ENCODE measurements around the gene MBP. TPM values are rescaled to one million over a fixed set of nuclear protein-coding genes. Genes with fewer than 3 reads are reported as not detected.

Gene MBP
- total and polyA plus RNA-seq, 2 donors (not counting 1 experiment from before 2014, with no cell fraction given), result 2.3 to 3.6 TPM

- Histone ChIP-seq H3K27ac (ENCODE audit: insufficient read depth, low read length) (no peak overlapping the region), H3K9ac (ENCODE audit: insufficient read depth, low read length) (no peak overlapping the region), H3K4me1 (ENCODE audit: control insufficient read depth, extremely low read depth, insufficient read depth, low read length) (peaks cover 8% of the 10 kb centered on the region), H3K79me2 (ENCODE audit: control insufficient read depth, insufficient read depth, low read length) (no peaks in the 10 kb centered on the region), H3K4me3 (replicated peaks in 1 of 4; ENCODE audit: control extremely low read depth in 1 of 4, insufficient read depth in 1 of 4, low read depth in 3 of 4, low read length in 4 of 4) (no peak overlapping the region), H3K36me3 (ENCODE audit: control insufficient read depth, insufficient read depth, low read length) (no peaks in the 10 kb centered on the region), H4K20me1 (ENCODE audit: control insufficient read depth, extremely low read depth, insufficient read depth, low read length) (no peaks in the 10 kb centered on the region), H3K27me3 (ENCODE audit: control insufficient read depth, insufficient read depth, low read length) (no peaks in the 10 kb centered on the region), H2AFZ (ENCODE audit: low read length) (peak overlapping the region; percentile 76), H3K4me2 (ENCODE audit: extremely low read depth, insufficient read depth, low read length) (peak overlapping the region; percentile 60), H3K9me3 (ENCODE audit: control insufficient read depth, insufficient read depth, low read depth, low read length) (no peaks in the 10 kb centered on the region)
- DNase-seq (ENCODE audit: low read depth in 2 of 2), result no peak
- TF ChIP-seq CTCF (conservative IDR thresholded peaks at IDR 0.05 in 1 of 2, IDR thresholded peaks at IDR 0.05 in 1 of 2; ENCODE audit: low read depth in 1 of 2, low read length in 2 of 2), result no peak
- TF ChIP-seq EZH2 (IDR thresholded peaks at IDR 0.05; ENCODE audit: low read length, missing control alignments), result no peak
Observed at GRCh38 chr18:77058290-77058835, 74.2 kb downstream of the MBP start.

- Histone ChIP-seq H3K9ac (ENCODE audit: insufficient read depth, low read length) (no peak overlapping the region), H3K36me3 (ENCODE audit: control insufficient read depth, insufficient read depth, low read length) (no peaks in the 10 kb centered on the region), H3K27ac (ENCODE audit: insufficient read depth, low read length) (no peak overlapping the region), H3K9me3 (ENCODE audit: control insufficient read depth, insufficient read depth, low read depth, low read length) (no peaks in the 10 kb centered on the region), H3K4me3 (replicated peaks in 1 of 4; ENCODE audit: control extremely low read depth in 1 of 4, insufficient read depth in 1 of 4, low read depth in 3 of 4, low read length in 4 of 4) (no peak overlapping the region), H3K4me2 (ENCODE audit: extremely low read depth, insufficient read depth, low read length) (no peak overlapping the region), H2AFZ (ENCODE audit: low read length) (no peak overlapping the region), H3K79me2 (ENCODE audit: control insufficient read depth, insufficient read depth, low read length) (no peaks in the 10 kb centered on the region), H3K27me3 (ENCODE audit: control insufficient read depth, insufficient read depth, low read length) (no peaks in the 10 kb centered on the region), H4K20me1 (ENCODE audit: control insufficient read depth, extremely low read depth, insufficient read depth, low read length) (no peaks in the 10 kb centered on the region), H3K4me1 (ENCODE audit: control insufficient read depth, extremely low read depth, insufficient read depth, low read length) (peaks cover 8% of the 10 kb centered on the region)
- TF ChIP-seq CTCF (conservative IDR thresholded peaks at IDR 0.05 in 1 of 2, IDR thresholded peaks at IDR 0.05 in 1 of 2; ENCODE audit: low read depth in 1 of 2, low read length in 2 of 2) (no peak), EZH2 (IDR thresholded peaks at IDR 0.05; ENCODE audit: low read length, missing control alignments) (no peak)
- peak in 1 of 2 donors; percentile 49 for DNase-seq (ENCODE audit: low read depth in 2 of 2)
Observed at GRCh38 chr18:77057006-77057395, 75.6 kb downstream of the MBP start.

- Histone ChIP-seq H3K9me3 (ENCODE audit: control insufficient read depth, insufficient read depth, low read depth, low read length) (no peaks in the 10 kb centered on the region), H3K27ac (ENCODE audit: insufficient read depth, low read length) (no peak overlapping the region), H3K36me3 (ENCODE audit: control insufficient read depth, insufficient read depth, low read length) (no peaks in the 10 kb centered on the region), H3K9ac (ENCODE audit: insufficient read depth, low read length) (no peak overlapping the region), H3K4me1 (ENCODE audit: control insufficient read depth, extremely low read depth, insufficient read depth, low read length) (peaks cover 8% of the 10 kb centered on the region), H3K4me3 (replicated peaks in 1 of 4; ENCODE audit: control extremely low read depth in 1 of 4, insufficient read depth in 1 of 4, low read depth in 3 of 4, low read length in 4 of 4) (no peak overlapping the region), H3K27me3 (ENCODE audit: control insufficient read depth, insufficient read depth, low read length) (no peaks in the 10 kb centered on the region), H3K4me2 (ENCODE audit: extremely low read depth, insufficient read depth, low read length) (no peak overlapping the region), H2AFZ (ENCODE audit: low read length) (no peak overlapping the region), H4K20me1 (ENCODE audit: control insufficient read depth, extremely low read depth, insufficient read depth, low read length) (no peaks in the 10 kb centered on the region), H3K79me2 (ENCODE audit: control insufficient read depth, insufficient read depth, low read length) (no peaks in the 10 kb centered on the region)
- DNase-seq (ENCODE audit: low read depth in 2 of 2), result no peak
- no peak for TF ChIP-seq CTCF (conservative IDR thresholded peaks at IDR 0.05 in 1 of 2, IDR thresholded peaks at IDR 0.05 in 1 of 2; ENCODE audit: low read depth in 1 of 2, low read length in 2 of 2)
- no peak for TF ChIP-seq EZH2 (IDR thresholded peaks at IDR 0.05; ENCODE audit: low read length, missing control alignments)
Observed at GRCh38 chr18:77056344-77057005, 76.1 kb downstream of the MBP start.
